ENCODE results near the gene HS1BP3.

DNA sequence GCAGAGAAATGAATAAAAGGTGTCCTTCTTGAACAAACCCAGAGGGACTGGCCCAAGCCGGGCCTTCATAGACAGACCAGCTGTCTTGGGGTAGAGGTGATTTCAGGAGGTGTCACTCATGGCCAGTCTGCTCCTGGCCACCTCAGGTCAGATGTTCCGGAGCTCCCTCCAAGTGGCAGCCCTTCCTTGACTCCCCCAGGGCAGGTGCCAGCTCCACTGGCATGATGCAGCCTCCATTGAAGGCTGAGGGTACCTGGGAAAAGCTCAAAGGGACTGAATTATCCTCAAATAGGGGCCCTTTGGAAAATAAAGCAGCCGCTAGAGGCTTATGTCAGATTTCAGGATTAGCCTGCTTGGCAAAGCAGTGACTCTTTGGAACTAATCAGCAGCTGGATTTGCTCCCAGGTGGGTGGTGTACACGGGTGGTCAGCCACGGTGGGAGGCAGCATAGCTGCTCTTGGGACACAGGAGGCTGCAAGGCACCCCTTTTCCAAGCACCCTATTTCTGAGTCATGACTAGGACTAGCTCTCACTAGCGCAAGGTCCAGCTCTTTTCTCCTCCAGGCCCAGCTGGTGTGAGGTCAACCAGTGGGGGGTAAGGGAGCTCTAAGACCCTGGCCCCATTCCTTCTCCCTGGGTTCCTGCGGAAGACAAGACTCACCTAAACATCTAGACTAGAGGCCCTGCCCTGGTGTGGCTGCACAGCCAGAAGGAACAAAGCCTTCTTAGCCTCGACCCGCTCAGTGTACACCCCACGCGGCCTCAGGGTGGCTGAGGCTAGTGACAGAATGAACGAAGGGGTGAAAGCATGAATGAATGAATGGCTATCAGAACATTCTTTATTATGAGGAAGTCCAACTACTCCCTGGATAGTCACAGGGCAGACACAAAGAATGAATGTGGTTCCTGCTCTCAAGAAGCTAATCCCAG lies 29.3 kb downstream of the HS1BP3 start:
- TF ChIP-seq EGR1 (conservative IDR thresholded peaks at IDR 0.05) (no peak), POLR2A (conservative IDR thresholded peaks at IDR 0.05) (no peak), LCOR (CRISPR knock-in tag; IDR thresholded peaks at IDR 0.05) (no peak), ARID1B (IDR thresholded peaks at IDR 0.05) (no peak), NFRKB (IDR thresholded peaks at IDR 0.05; ENCODE audit: low read depth) (no peak), EZH2 (IDR thresholded peaks at IDR 0.05; ENCODE audit: borderline replicate concordance, low read depth, low read length) (no peak), STAG1 (CRISPR knock-in tag; IDR thresholded peaks at IDR 0.05; ENCODE audit: borderline replicate concordance) (no peak), EP300 (IDR thresholded peaks at IDR 0.05; ENCODE audit: low read length) (no peak), NRF1 (conservative IDR thresholded peaks at IDR 0.05 in 1 of 2, IDR thresholded peaks at IDR 0.05 in 1 of 2) (no peak), RFX5 (IDR thresholded peaks at IDR 0.05; ENCODE audit: low read depth, low read length) (no peak), GATAD2A (IDR thresholded peaks at IDR 0.05) (no peak), CAMTA2 (CRISPR knock-in tag; conservative IDR thresholded peaks at IDR 0.05) (no peak)
- TF ChIP-seq, protein P1, sequence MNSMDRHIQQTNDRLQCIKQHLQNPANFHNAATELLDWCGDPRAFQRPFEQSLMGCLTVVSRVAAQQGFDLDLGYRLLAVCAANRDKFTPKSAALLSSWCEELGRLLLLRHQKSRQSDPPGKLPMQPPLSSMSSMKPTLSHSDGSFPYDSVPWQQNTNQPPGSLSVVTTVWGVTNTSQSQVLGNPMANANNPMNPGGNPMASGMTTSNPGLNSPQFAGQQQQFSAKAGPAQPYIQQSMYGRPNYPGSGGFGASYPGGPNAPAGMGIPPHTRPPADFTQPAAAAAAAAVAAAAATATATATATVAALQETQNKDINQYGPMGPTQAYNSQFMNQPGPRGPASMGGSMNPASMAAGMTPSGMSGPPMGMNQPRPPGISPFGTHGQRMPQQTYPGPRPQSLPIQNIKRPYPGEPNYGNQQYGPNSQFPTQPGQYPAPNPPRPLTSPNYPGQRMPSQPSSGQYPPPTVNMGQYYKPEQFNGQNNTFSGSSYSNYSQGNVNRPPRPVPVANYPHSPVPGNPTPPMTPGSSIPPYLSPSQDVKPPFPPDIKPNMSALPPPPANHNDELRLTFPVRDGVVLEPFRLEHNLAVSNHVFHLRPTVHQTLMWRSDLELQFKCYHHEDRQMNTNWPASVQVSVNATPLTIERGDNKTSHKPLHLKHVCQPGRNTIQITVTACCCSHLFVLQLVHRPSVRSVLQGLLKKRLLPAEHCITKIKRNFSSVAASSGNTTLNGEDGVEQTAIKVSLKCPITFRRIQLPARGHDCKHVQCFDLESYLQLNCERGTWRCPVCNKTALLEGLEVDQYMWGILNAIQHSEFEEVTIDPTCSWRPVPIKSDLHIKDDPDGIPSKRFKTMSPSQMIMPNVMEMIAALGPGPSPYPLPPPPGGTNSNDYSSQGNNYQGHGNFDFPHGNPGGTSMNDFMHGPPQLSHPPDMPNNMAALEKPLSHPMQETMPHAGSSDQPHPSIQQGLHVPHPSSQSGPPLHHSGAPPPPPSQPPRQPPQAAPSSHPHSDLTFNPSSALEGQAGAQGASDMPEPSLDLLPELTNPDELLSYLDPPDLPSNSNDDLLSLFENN (IDR thresholded peaks at IDR 0.05; ENCODE audit: low read depth in 2 of 2, low read length in 2 of 2) = no peak
- TF ChIP-seq, protein P2, sequence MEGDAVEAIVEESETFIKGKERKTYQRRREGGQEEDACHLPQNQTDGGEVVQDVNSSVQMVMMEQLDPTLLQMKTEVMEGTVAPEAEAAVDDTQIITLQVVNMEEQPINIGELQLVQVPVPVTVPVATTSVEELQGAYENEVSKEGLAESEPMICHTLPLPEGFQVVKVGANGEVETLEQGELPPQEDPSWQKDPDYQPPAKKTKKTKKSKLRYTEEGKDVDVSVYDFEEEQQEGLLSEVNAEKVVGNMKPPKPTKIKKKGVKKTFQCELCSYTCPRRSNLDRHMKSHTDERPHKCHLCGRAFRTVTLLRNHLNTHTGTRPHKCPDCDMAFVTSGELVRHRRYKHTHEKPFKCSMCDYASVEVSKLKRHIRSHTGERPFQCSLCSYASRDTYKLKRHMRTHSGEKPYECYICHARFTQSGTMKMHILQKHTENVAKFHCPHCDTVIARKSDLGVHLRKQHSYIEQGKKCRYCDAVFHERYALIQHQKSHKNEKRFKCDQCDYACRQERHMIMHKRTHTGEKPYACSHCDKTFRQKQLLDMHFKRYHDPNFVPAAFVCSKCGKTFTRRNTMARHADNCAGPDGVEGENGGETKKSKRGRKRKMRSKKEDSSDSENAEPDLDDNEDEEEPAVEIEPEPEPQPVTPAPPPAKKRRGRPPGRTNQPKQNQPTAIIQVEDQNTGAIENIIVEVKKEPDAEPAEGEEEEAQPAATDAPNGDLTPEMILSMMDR (IDR thresholded peaks at IDR 0.05 in 2 of 3, conservative IDR thresholded peaks at IDR 0.05 in 1 of 3; ENCODE audit: insufficient read depth in 2 of 3, low read depth in 1 of 3, low read length in 3 of 3) = no peak
